ENCODE measurements around the gene ZBTB44. TPM values are rescaled to one million over a fixed set of nuclear protein-coding genes. Genes with fewer than 3 reads are reported as not detected.

ZBTB44 gene
- total RNA-seq, 1 donor from 2014 or later = 24.4 TPM

GRCh38 chr11:130214861-130215530 is 99.7 kb downstream of the ZBTB44 start:
- TF ChIP-seq CTCF (IDR thresholded peaks at IDR 0.05) = no peak
- DNase-seq (ENCODE audit: low spot score in 2 of 2) = peak in 1 of 2 donors; percentile 42
- Histone ChIP-seq H3K4me3 (no peak overlapping the region), H3K9me3 (no peaks in the 10 kb centered on the region), H3K27ac (no peak overlapping the region), H3K27me3 (no peaks in the 10 kb centered on the region), H3K4me1 (no peaks in the 10 kb centered on the region), H3K36me3 (no peaks in the 10 kb centered on the region)
- intact Hi-C loops (cut with DNase I) = loop anchor here (10.0 kb wide), 1 partner anchor 170 kb away; no protein-coding TSS in a partner anchor

GRCh38 chr11:130213979-130214281 is 100.8 kb downstream of the ZBTB44 start:
- Histone ChIP-seq H3K36me3 (no peaks in the 10 kb centered on the region), H3K4me3 (no peak overlapping the region), H3K9me3 (no peaks in the 10 kb centered on the region), H3K27ac (no peak overlapping the region), H3K27me3 (no peaks in the 10 kb centered on the region), H3K4me1 (no peaks in the 10 kb centered on the region)
- DNase-seq (ENCODE audit: low spot score in 2 of 2) = peak in 1 of 2 donors; percentile 44
- no peak for TF ChIP-seq CTCF (IDR thresholded peaks at IDR 0.05)
- intact Hi-C loops (cut with DNase I) = loop anchor here (2.0 to 10.0 kb wide), 2 partner anchors 171 to 215 kb away; partner anchors contain the start of gene ADAMTS8

- Histone ChIP-seq H3K36me3 (no peaks in the 10 kb centered on the region), H3K27me3 (no peaks in the 10 kb centered on the region), H3K4me1 (no peaks in the 10 kb centered on the region), H3K9me3 (no peaks in the 10 kb centered on the region), H3K27ac (no peak overlapping the region), H3K4me3 (no peak overlapping the region)
- peak in 1 of 2 donors; percentile 67 for DNase-seq (ENCODE audit: low spot score in 2 of 2)
- TF ChIP-seq CTCF (IDR thresholded peaks at IDR 0.05) = peak; percentile 81 to 98 (median 97)
- intact Hi-C loops (cut with DNase I) = loop anchor here (2.0 to 10.0 kb wide), 2 partner anchors 171 to 215 kb away; partner anchors contain the start of gene ADAMTS8
These were observed 101.4 kb downstream of the ZBTB44 start for GRCh38 chr11:130213143-130213978.

- Histone ChIP-seq H3K27me3 (no peaks in the 10 kb centered on the region), H3K9me3 (no peaks in the 10 kb centered on the region), H3K36me3 (no peaks in the 10 kb centered on the region), H3K4me3 (no peak overlapping the region), H3K4me1 (no peaks in the 10 kb centered on the region), H3K27ac (no peak overlapping the region)
- DNase-seq (ENCODE audit: low spot score in 2 of 2) = peak in 1 of 2 donors; percentile 59
- TF ChIP-seq CTCF (IDR thresholded peaks at IDR 0.05) = no peak
- intact Hi-C loops (cut with DNase I) = loop anchor here (2.0 to 10.0 kb wide), 2 partner anchors 172 to 216 kb away; partner anchors contain the start of gene ADAMTS8
These were observed 102.2 kb downstream of the ZBTB44 start for GRCh38 chr11:130212431-130212961.

GRCh38 chr11:130211781-130212401 is 102.8 kb downstream of the ZBTB44 start:
- Histone ChIP-seq H3K27ac (no peak overlapping the region), H3K36me3 (no peaks in the 10 kb centered on the region), H3K9me3 (no peaks in the 10 kb centered on the region), H3K4me3 (no peak overlapping the region), H3K4me1 (no peaks in the 10 kb centered on the region), H3K27me3 (no peaks in the 10 kb centered on the region)
- no peak for TF ChIP-seq CTCF (IDR thresholded peaks at IDR 0.05)
- DNase-seq (ENCODE audit: low spot score in 2 of 2) = peak in 1 of 2 donors; percentile 58
- intact Hi-C loops (cut with DNase I) = loop anchor here (2.0 to 10.0 kb wide), 2 partner anchors 173 to 217 kb away; partner anchors contain the start of gene ADAMTS8

Data from ascending aorta (tissue), 2 donors.